Fibroblast of lung (primary cell): ENCODE data around the gene FADS2. TPM values are rescaled to one million over a fixed set of nuclear protein-coding genes. Genes with fewer than 3 reads are reported as not detected.

Experiments used
- DNase-seq, 2 donors: peaks; one replicate each; pipeline versions ENCODE4 v3.0.0 to v3.0.0-alpha.2; 2010; ENCODE audit warnings: low read depth in 2 of 2
- H2AFZ ChIP-seq: 2 replicates; pipeline ENCODE4 v1.5.1; 2012; ENCODE audit warnings: low read length, control low read depth, inconsistent platforms
- H3K27ac ChIP-seq: 2 replicates; pipeline ENCODE4 v1.5.1; 2011; ENCODE audit warnings: low read length, control low read depth; ENCODE audit not compliant: insufficient read depth
- H3K27me3 ChIP-seq: 2 replicates; pipeline ENCODE4 v1.5.1; 2011; ENCODE audit warnings: mild to moderate bottlenecking, low read length; ENCODE audit not compliant: control insufficient read depth, insufficient read depth
- H3K36me3 ChIP-seq: 2 replicates; pipeline ENCODE4 v1.5.1; 2011; ENCODE audit warnings: low read length; ENCODE audit not compliant: control insufficient read depth, insufficient read depth
- H3K4me1 ChIP-seq: 2 replicates; pipeline ENCODE4 v1.5.1; 2011; ENCODE audit warnings: low read length; ENCODE audit not compliant: control insufficient read depth, insufficient read depth; ENCODE audit errors: extremely low read depth
- H3K4me2 ChIP-seq: 2 replicates; pipeline ENCODE4 v1.5.1; 2011; ENCODE audit warnings: low read length, control low read depth; ENCODE audit not compliant: insufficient read depth; ENCODE audit errors: extremely low read depth
- H3K4me3 ChIP-seq, 4 experiments: fragments of 200-600 bp in 1 of 4; sonication (generic) in 1 of 4; replicated peaks in 1 of 4; 2 replicates each; pipeline ENCODE4 v1.5.1; 2011 to 2016; ENCODE audit warnings: low read length in 4 of 4, low read depth in 3 of 4, mild to moderate bottlenecking in 3 of 4, control low read depth in 2 of 4, inconsistent platforms in 1 of 4, mixed read lengths in 1 of 4; ENCODE audit not compliant: insufficient read depth in 1 of 4; ENCODE audit errors: control extremely low read depth in 1 of 4
- H3K79me2 ChIP-seq: 2 replicates; pipeline ENCODE4 v1.5.1; 2012; ENCODE audit warnings: mild to moderate bottlenecking, low read length, inconsistent platforms; ENCODE audit not compliant: control insufficient read depth, insufficient read depth
- H3K9ac ChIP-seq: 2 replicates; pipeline ENCODE4 v1.5.1; 2011; ENCODE audit warnings: mild to moderate bottlenecking, low read length, control low read depth; ENCODE audit not compliant: insufficient read depth
- H3K9me3 ChIP-seq: 2 replicates; pipeline ENCODE4 v1.5.1; 2012; ENCODE audit warnings: low read depth, low read length; ENCODE audit not compliant: control insufficient read depth, insufficient read depth
- H4K20me1 ChIP-seq: 2 replicates; pipeline ENCODE4 v1.5.1; 2011; ENCODE audit warnings: low read length; ENCODE audit not compliant: control insufficient read depth, insufficient read depth; ENCODE audit errors: extremely low read depth
- CTCF ChIP-seq, 2 donors: IDR thresholded peaks in 1 of 2; conservative IDR thresholded peaks in 1 of 2; 1 replicate in 1 of 2; 2 replicates in 1 of 2; pipeline ENCODE4 v1.5.1; 2011 to 2012; ENCODE audit warnings: low read length in 2 of 2, control low read depth in 1 of 2, inconsistent platforms in 1 of 2, low read depth in 1 of 2, mild to moderate bottlenecking in 1 of 2
- EZH2 ChIP-seq: IDR thresholded peaks from 2 replicates; pipeline ENCODE4 v1.5.1; 2012; ENCODE audit warnings: low read length, control low read depth, mild to moderate bottlenecking; ENCODE audit errors: missing control alignments
- polyA plus RNA-seq, 2 donors: library from polyadenylated mRNA; depleted of rRNA in 1 of 2; stranded (reverse) in 1 of 2; unstranded in 1 of 2; fragments of >200 nt; gene quantifications; 2 replicates each; pipeline ENCODE4 v1.2.1, GENCODE V29; 2011 to 2012; ENCODE audit warnings: missing spikeins in 1 of 2
- total RNA-seq: library from RNA; depleted of rRNA; stranded (reverse); fragments of >200 nt; gene quantifications from 2 replicates; pipeline ENCODE4 v1.2.1, GENCODE V29; 2014

Gene FADS2
- total and polyA plus RNA-seq, 2 donors (not counting 1 experiment from before 2014, with no cell fraction given), result 418 to 932 TPM

DNA sequence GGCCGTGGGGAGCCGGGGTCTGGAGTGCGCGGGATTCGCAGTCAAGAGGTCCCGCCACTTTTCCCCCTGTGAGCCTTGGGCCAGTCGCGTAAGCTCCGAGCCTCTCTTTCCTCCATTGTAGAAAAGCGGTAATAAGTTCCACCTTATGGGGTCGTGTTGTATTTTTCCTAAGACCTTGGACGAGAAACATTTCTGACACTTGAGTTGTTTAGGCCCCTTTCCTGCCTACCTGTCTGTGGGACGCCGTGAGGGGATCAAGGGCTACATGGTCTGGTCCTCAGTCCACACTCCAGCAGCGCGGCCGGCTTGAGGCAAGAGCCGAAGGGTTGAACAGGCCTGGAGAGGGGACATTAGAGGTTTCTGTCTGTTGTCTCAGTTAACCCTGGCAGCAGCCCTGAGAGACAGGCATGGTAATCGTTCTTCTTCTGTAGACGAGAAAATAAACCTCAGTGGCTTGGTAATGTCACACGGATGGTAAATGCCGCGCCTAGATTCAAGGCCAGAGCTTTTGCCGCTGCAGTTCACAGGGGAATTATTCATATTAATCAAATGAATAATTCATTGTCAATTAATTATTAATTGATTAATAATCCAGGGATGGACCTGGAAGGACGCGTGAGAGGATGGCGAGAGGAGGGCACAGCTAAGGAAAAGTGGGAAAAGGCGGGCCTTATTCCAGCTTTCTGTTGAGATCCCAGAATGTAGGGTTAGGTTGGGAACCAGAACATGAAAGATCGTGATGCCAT lies 34.8 kb upstream of the FADS2 start:
- peaks cover 66% of the 10 kb centered on the region for H3K79me2 ChIP-seq
- H3K36me3 ChIP-seq, result peaks cover 12% of the 10 kb centered on the region
- H3K9me3 ChIP-seq, result no peaks in the 10 kb centered on the region
- H3K4me3 ChIP-seq, result peak overlapping the region; percentile 78 to 100 (median 94)
- no peak for TF ChIP-seq EZH2
- TF ChIP-seq CTCF (conservative IDR thresholded peaks at IDR 0.05 in 1 of 2, IDR thresholded peaks at IDR 0.05 in 1 of 2; ENCODE audit: low read depth in 1 of 2, low read length in 2 of 2), result no peak
- peak overlapping the region; percentile 98 for H3K9ac ChIP-seq
- peak overlapping the region; percentile 100 for H3K27ac ChIP-seq
- peak in 1 of 2 donors; percentile 8 for DNase-seq
- H3K4me1 ChIP-seq, result peaks cover 4% of the 10 kb centered on the region
- peak overlapping the region; percentile 58 for H2AFZ ChIP-seq
- peak overlapping the region; percentile 84 for H3K4me2 ChIP-seq
- H4K20me1 ChIP-seq, result no peaks in the 10 kb centered on the region
- no peaks in the 10 kb centered on the region for H3K27me3 ChIP-seq

DNA sequence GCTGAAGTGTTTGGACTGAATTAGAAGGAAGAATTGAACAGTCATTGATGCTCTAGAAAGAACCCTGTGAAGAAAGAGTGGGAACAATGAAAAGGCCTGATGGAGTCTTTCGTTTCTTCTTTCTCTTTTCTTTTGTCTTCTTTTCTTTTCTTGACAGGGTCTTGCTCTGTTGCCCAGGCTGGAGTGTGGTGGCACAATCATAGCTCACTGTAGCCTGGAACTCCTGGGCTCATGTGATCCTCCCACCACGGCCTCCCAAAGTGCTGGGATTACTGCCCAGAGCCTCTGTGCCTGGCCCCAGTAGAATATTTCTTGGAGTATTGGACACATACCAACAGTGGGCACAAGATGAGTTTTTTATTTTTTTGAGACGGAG lies 34.3 kb upstream of the FADS2 start:
- Histone ChIP-seq H3K27me3 (no peaks in the 10 kb centered on the region), H4K20me1 (no peaks in the 10 kb centered on the region), H3K9ac (peak overlapping the region; percentile 98), H2AFZ (no peak overlapping the region), H3K36me3 (peaks cover 12% of the 10 kb centered on the region), H3K4me2 (peak overlapping the region; percentile 84), H3K79me2 (peaks cover 70% of the 10 kb centered on the region), H3K4me1 (peaks cover 4% of the 10 kb centered on the region), H3K9me3 (no peaks in the 10 kb centered on the region), H3K27ac (peak overlapping the region; percentile 100), H3K4me3 (peak overlapping the region; percentile 78 to 100 (median 94))
- TF ChIP-seq CTCF (conservative IDR thresholded peaks at IDR 0.05 in 1 of 2, IDR thresholded peaks at IDR 0.05 in 1 of 2; ENCODE audit: low read depth in 1 of 2, low read length in 2 of 2), result no peak
- TF ChIP-seq EZH2, result no peak
- DNase-seq, result no peak

- Histone ChIP-seq H2AFZ (no peak overlapping the region), H3K79me2 (peaks cover 73% of the 10 kb centered on the region), H3K4me3 (no peak overlapping the region), H3K27me3 (no peaks in the 10 kb centered on the region), H3K9ac (no peak overlapping the region), H3K27ac (no peak overlapping the region), H3K4me1 (peaks cover 4% of the 10 kb centered on the region), H3K9me3 (no peaks in the 10 kb centered on the region), H4K20me1 (no peaks in the 10 kb centered on the region), H3K4me2 (no peak overlapping the region), H3K36me3 (peaks cover 12% of the 10 kb centered on the region)
- DNase-seq, result no peak
- TF ChIP-seq EZH2, result no peak
- TF ChIP-seq CTCF (conservative IDR thresholded peaks at IDR 0.05 in 1 of 2, IDR thresholded peaks at IDR 0.05 in 1 of 2; ENCODE audit: low read depth in 1 of 2, low read length in 2 of 2), result no peak
Measured at GRCh38 chr11:61794579-61794978, 33.5 kb upstream of the FADS2 start.
